ENCODE measurements around the gene TMEM232. TPM values are rescaled to one million over a fixed set of nuclear protein-coding genes. Genes with fewer than 3 reads are reported as not detected.

The TMEM232 gene
- total and polyA plus RNA-seq, 2 experiments from 2014 or later, result 1.3 to 1.9 TPM

GRCh38 chr5:110686270-110686669, 40.2 kb downstream of the TMEM232 start:
- no peaks in the 10 kb centered on the region for H3F3A ChIP-seq (replicated peaks; ENCODE audit: low read depth)
- H3K9me3 Mint-ChIP-seq, result peaks cover 2% of the 10 kb centered on the region; the same call in 2 of the 3 replicates
- H3K4me3 Mint-ChIP-seq, result no peak overlapping the region
- no peak overlapping the region for H3K4me3 ChIP-seq
- no peaks in the 10 kb centered on the region for H3K79me2 ChIP-seq (replicated peaks; ENCODE audit: insufficient read depth)
- H3K4me1 Mint-ChIP-seq, result peaks cover 8% of the 10 kb centered on the region; the same call in 2 of the 3 replicates
- no peak overlapping the region for H3K27ac Mint-ChIP-seq
- no peaks in the 10 kb centered on the region for H3K4me1 ChIP-seq (ENCODE audit: insufficient read depth)
- H3K27ac ChIP-seq (ENCODE audit: low read depth), result no peak overlapping the region
- no peaks in the 10 kb centered on the region for H3K36me3 Mint-ChIP-seq (ENCODE audit: low read depth)
- no peak for DNase-seq (ENCODE audit: low spot score)
- H3K27me3 Mint-ChIP-seq (ENCODE audit: insufficient read depth, low read depth, poor library complexity), result no peaks in the 10 kb centered on the region
- no peaks in the 10 kb centered on the region for H3K9me2 ChIP-seq (ENCODE audit: insufficient read depth)
- no peaks in the 10 kb centered on the region for H4K20me1 ChIP-seq (replicated peaks; ENCODE audit: insufficient read depth)
- no peak overlapping the region for H2AFZ ChIP-seq
- no peak overlapping the region for H3K4me2 ChIP-seq
- ATAC-seq, result no peak
- TF ChIP-seq EZH2 (IDR thresholded peaks at IDR 0.05; ENCODE audit: low read depth, unreplicated experiment) (no peak), ZNF462 (CRISPR knock-in tag; IDR thresholded peaks at IDR 0.05) (no peak), JUNB (IDR thresholded peaks at IDR 0.05; ENCODE audit: unreplicated experiment) (no peak), ZNF331 (CRISPR knock-in tag; IDR thresholded peaks at IDR 0.05; ENCODE audit: low read depth) (no peak), REST (IDR thresholded peaks at IDR 0.05; ENCODE audit: unreplicated experiment) (no peak), CTCF (conservative IDR thresholded peaks at IDR 0.05; ENCODE audit: low read depth in 2 of 2) (no peak), CREB1 (CRISPR knock-in tag; IDR thresholded peaks at IDR 0.05; ENCODE audit: low read depth) (no peak), NANOG (IDR thresholded peaks at IDR 0.05; ENCODE audit: borderline replicate concordance) (no peak), ZNF114 (CRISPR knock-in tag; IDR thresholded peaks at IDR 0.05) (no peak), POLR2AphosphoS5 (IDR thresholded peaks at IDR 0.05; ENCODE audit: low read depth) (no peak), ETS1 (IDR thresholded peaks at IDR 0.05) (no peak)
- H3K36me3 ChIP-seq (ENCODE audit: insufficient read depth), result no peaks in the 10 kb centered on the region
- H3K27me3 ChIP-seq (ENCODE audit: insufficient read depth), result no peaks in the 10 kb centered on the region
